Sigmoid colon (tissue), 3 donors: ENCODE data around the gene C11orf24.

ENCODE experiments used
- POLR2A ChIP-seq, 2 donors: fragments of 450-650 bp; IDR thresholded peaks; one replicate each; pipeline ENCODE4 v1.6.1; 2016; ENCODE audit warnings: antibody characterized with exemption in 2 of 2, mild to moderate bottlenecking in 2 of 2, moderate library complexity in 2 of 2
- TF ChIP-seq, protein P1 (sequence below), 4 experiments: fragments of 450-650 bp in 3 of 4; fragments of 200-600 bp in 1 of 4; IDR thresholded peaks; one replicate each; pipeline ENCODE4 v1.5.1; 2016 to 2019; ENCODE audit warnings: antibody characterized with exemption in 4 of 4, mild to moderate bottlenecking in 3 of 4, moderate library complexity in 2 of 4

- no peak for TF ChIP-seq POLR2A (IDR thresholded peaks at IDR 0.05)
- TF ChIP-seq, protein P1, sequence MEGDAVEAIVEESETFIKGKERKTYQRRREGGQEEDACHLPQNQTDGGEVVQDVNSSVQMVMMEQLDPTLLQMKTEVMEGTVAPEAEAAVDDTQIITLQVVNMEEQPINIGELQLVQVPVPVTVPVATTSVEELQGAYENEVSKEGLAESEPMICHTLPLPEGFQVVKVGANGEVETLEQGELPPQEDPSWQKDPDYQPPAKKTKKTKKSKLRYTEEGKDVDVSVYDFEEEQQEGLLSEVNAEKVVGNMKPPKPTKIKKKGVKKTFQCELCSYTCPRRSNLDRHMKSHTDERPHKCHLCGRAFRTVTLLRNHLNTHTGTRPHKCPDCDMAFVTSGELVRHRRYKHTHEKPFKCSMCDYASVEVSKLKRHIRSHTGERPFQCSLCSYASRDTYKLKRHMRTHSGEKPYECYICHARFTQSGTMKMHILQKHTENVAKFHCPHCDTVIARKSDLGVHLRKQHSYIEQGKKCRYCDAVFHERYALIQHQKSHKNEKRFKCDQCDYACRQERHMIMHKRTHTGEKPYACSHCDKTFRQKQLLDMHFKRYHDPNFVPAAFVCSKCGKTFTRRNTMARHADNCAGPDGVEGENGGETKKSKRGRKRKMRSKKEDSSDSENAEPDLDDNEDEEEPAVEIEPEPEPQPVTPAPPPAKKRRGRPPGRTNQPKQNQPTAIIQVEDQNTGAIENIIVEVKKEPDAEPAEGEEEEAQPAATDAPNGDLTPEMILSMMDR (IDR thresholded peaks at IDR 0.05), result no peak
Observed at GRCh38 chr11:68270196-68271022, 1.4 kb downstream of the C11orf24 start.
